ENCODE data around the gene RPTOR.

DNA sequence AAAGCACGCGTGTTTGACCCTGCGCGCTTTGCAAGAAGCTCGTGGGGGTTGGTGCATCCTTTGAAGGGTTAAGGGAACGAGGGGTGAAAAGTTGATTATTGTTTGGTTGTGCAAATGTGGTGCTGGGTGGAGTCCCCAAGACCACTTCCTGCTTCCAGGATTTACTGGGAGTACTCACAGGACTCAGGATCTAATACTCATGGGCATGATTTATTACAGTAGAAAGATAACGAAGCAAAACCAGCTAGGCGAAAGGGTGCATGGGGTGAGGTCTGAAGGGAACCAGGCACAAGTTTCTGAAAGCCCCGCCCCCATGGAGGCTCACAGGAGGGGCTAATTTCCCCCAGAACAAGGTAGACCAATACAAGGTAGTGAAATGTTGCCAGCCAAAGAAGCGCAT, 58.8 kb downstream of the RPTOR start:
- TF ChIP-seq POLR2A (IDR thresholded peaks at IDR 0.05; ENCODE audit: low read length) (no peak), GATA1 (IDR thresholded peaks at IDR 0.05; ENCODE audit: low read depth, low read length) (no peak)

All from erythroblast (primary cell).